GM23338 (cell line): Measurements from ENCODE around the gene C11orf54. TPM values are rescaled to one million over a fixed set of nuclear protein-coding genes. Genes with fewer than 3 reads are reported as not detected.
A peak's percentile ranks its signal among the peaks of the same experiment; 100 is the strongest.

Experiments used
- ATAC-seq: fragments of 200-7000 bp; cut with Tn5 transposase; 3 replicates; pipeline ENCODE4 v1.9.1; 2020
- DNase-seq: peaks from one replicate; pipeline ENCODE4 v3.0.0-alpha.2; 2015; ENCODE audit warnings: low spot score
- H2AFZ ChIP-seq: fragments of 200-600 bp; sonication (generic); 2 replicates; pipeline ENCODE4 v1.8.0; 2016; ENCODE audit warnings: antibody characterized with exemption, mild to moderate bottlenecking, moderate library complexity
- H3F3A ChIP-seq: fragments of 200-600 bp; sonication (generic); replicated peaks from 2 replicates; pipeline ENCODE4 v1.8.0; 2017; ENCODE audit warnings: antibody characterized with exemption, mixed run types, low read depth
- H3K27ac ChIP-seq: fragments of 200-600 bp; sonication (generic); 2 replicates; pipeline ENCODE4 v1.6.1; 2016; ENCODE audit warnings: low read depth
- H3K27me3 ChIP-seq: fragments of 200-600 bp; sonication (generic); 2 replicates; pipeline ENCODE4 v1.8.0; 2016; ENCODE audit warnings: mild to moderate bottlenecking, mixed run types, moderate library complexity; ENCODE audit not compliant: insufficient read depth
- H3K36me3 ChIP-seq: fragments of 200-600 bp; sonication (generic); 2 replicates; pipeline ENCODE4 v1.8.0; 2016; ENCODE audit warnings: mild to moderate bottlenecking; ENCODE audit not compliant: insufficient read depth
- H3K4me1 ChIP-seq: fragments of 200-600 bp; sonication (generic); 2 replicates; pipeline ENCODE4 v1.8.0; 2016; ENCODE audit warnings: mild to moderate bottlenecking, moderate library complexity; ENCODE audit not compliant: insufficient read depth
- H3K4me2 ChIP-seq: fragments of 200-600 bp; sonication (generic); 2 replicates; pipeline ENCODE4 v1.7.1; 2017; ENCODE audit warnings: mixed run types
- H3K4me3 ChIP-seq: fragments of 200-600 bp; sonication (generic); 2 replicates; pipeline ENCODE4 v1.6.1; 2016; ENCODE audit warnings: mixed run types
- H3K79me2 ChIP-seq: fragments of 200-600 bp; sonication (generic); replicated peaks from 2 replicates; pipeline ENCODE4 v1.8.0; 2017; ENCODE audit warnings: mild to moderate bottlenecking; ENCODE audit not compliant: insufficient read depth
- H3K9me2 ChIP-seq: fragments of 200-600 bp; sonication (generic); 2 replicates; pipeline ENCODE4 v1.8.0; 2017; ENCODE audit not compliant: insufficient read depth
- H4K20me1 ChIP-seq: fragments of 200-600 bp; sonication (generic); replicated peaks from 2 replicates; pipeline ENCODE4 v1.8.0; 2017; ENCODE audit warnings: mild to moderate bottlenecking; ENCODE audit not compliant: insufficient read depth
- H3K27ac Mint-ChIP-seq: 2 replicates; pipeline ENCODE4 v1.8.0; 2020; ENCODE audit warnings: inconsistent platforms, mild to moderate bottlenecking, moderate library complexity, mixed read lengths
- H3K27me3 Mint-ChIP-seq: 3 replicates; pipeline ENCODE4 v1.8.0; 2022; ENCODE audit warnings: low read depth, mild to moderate bottlenecking, moderate library complexity, mixed read lengths, inconsistent platforms; ENCODE audit not compliant: insufficient read depth, poor library complexity
- H3K36me3 Mint-ChIP-seq: 3 replicates; pipeline ENCODE4 v1.8.0; 2021; ENCODE audit warnings: low read depth, mild to moderate bottlenecking, inconsistent platforms, moderate library complexity, mixed read lengths
- H3K4me1 Mint-ChIP-seq: 3 replicates; pipeline ENCODE4 v1.8.0; 2020; ENCODE audit warnings: mild to moderate bottlenecking, inconsistent platforms, mixed read lengths
- H3K4me3 Mint-ChIP-seq: 3 replicates; pipeline ENCODE4 v1.8.0; 2021; ENCODE audit warnings: moderate library complexity, mild to moderate bottlenecking, inconsistent platforms, mixed read lengths
- H3K9me3 Mint-ChIP-seq: 3 replicates; pipeline ENCODE4 v1.8.0; 2020; ENCODE audit warnings: moderate library complexity, mild to moderate bottlenecking, inconsistent platforms, mixed read lengths
- CREB1 ChIP-seq: fragments of 250-450 bp; sonication (Bioruptor Pico); IDR thresholded peaks from 2 replicates; pipeline ENCODE4 v1.5.0; 2020; ENCODE audit warnings: low read depth, mild to moderate bottlenecking, moderate library complexity
- CTCF ChIP-seq, 2 experiments: fragments of 200-600 bp in 1 of 2; sonication (generic) in 1 of 2; conservative IDR thresholded peaks; 2 replicates each; pipeline versions ENCODE4 v1.5.1 to v1.6.1; 2016 to 2017; ENCODE audit warnings: antibody characterized with exemption in 2 of 2, low read depth in 2 of 2, mild to moderate bottlenecking in 2 of 2, moderate library complexity in 1 of 2
- ETS1 ChIP-seq: IDR thresholded peaks from 2 replicates; pipeline ENCODE4 v1.6.1; 2016; ENCODE audit warnings: antibody characterized with exemption
- EZH2 ChIP-seq: fragments of 200-600 bp; sonication (generic); IDR thresholded peaks from one replicate; pipeline ENCODE4 v1.8.0; 2017; ENCODE audit warnings: antibody characterized with exemption, mild to moderate bottlenecking, low read depth; ENCODE audit not compliant: unreplicated experiment
- EZH2phosphoT487 ChIP-seq: fragments of 200-600 bp; sonication (generic); IDR thresholded peaks from one replicate; pipeline ENCODE4 v1.8.1; 2018; ENCODE audit warnings: antibody characterized with exemption; ENCODE audit not compliant: unreplicated experiment
- JUNB ChIP-seq: IDR thresholded peaks from one replicate; pipeline ENCODE4 v1.6.1; 2016; ENCODE audit warnings: antibody characterized with exemption; ENCODE audit not compliant: unreplicated experiment
- NANOG ChIP-seq: IDR thresholded peaks from 2 replicates; pipeline ENCODE4 v1.6.1; 2016; ENCODE audit warnings: antibody characterized with exemption, borderline replicate concordance
- POLR2AphosphoS5 ChIP-seq: IDR thresholded peaks from 2 replicates; pipeline ENCODE4 v1.6.1; 2016; ENCODE audit warnings: antibody characterized with exemption, low read depth
- REST ChIP-seq: IDR thresholded peaks from one replicate; pipeline ENCODE4 v1.6.1; 2018; ENCODE audit warnings: antibody characterized with exemption; ENCODE audit not compliant: unreplicated experiment
- STAT1 ChIP-seq: IDR thresholded peaks from one replicate; pipeline ENCODE4 v1.6.1; 2016; ENCODE audit warnings: antibody characterized with exemption; ENCODE audit not compliant: unreplicated experiment
- ZNF114 ChIP-seq: fragments of 250-450 bp; sonication (Bioruptor Pico); IDR thresholded peaks from 2 replicates; pipeline ENCODE4 v1.5.0; 2020; ENCODE audit warnings: mild to moderate bottlenecking, moderate library complexity
- ZNF331 ChIP-seq: fragments of 250-450 bp; sonication (Bioruptor Pico); IDR thresholded peaks from 2 replicates; pipeline ENCODE4 v1.5.0; 2020; ENCODE audit warnings: low read depth, mild to moderate bottlenecking, moderate library complexity
- ZNF462 ChIP-seq: fragments of 250-450 bp; sonication (Bioruptor Pico); IDR thresholded peaks from 2 replicates; pipeline ENCODE4 v1.5.0; 2020; ENCODE audit warnings: mild to moderate bottlenecking, moderate library complexity
- polyA plus RNA-seq: library from polyadenylated mRNA; unstranded; fragments of >200 nt; fragmentation: Nextera tagmentation; extraction: Ambion mirVana; gene quantifications from 2 replicates; pipeline ENCODE4 v1.2.1, GENCODE V29; 2016
- total RNA-seq: library from RNA; depleted of rRNA; stranded (reverse); fragments of >200 nt; shearing (Covaris generic); gene quantifications from 2 replicates; pipeline ENCODE4 v1.2.3, GENCODE V29; 2014

Gene C11orf54
- total and polyA plus RNA-seq, 2 experiments from 2014 or later = 35.8 to 38.8 TPM

GRCh38 chr11:93784145-93784934 lies 42.9 kb downstream of the C11orf54 start, which contains the start of gene MED17:
Gene MED17, plus strand, starts transcription at chr11:93784282. Its CDS starts 232 bp downstream, at chr11:93784514.
- H3F3A ChIP-seq = no peaks in the 10 kb centered on the region
- peaks cover 16% of the 10 kb centered on the region for H3K4me1 ChIP-seq
- TF ChIP-seq STAT1 (no peak), ZNF462 (CRISPR knock-in tag) (no peak), CTCF (conservative IDR thresholded peaks at IDR 0.05; ENCODE audit: low read depth in 2 of 2) (peak; percentile 29 to 31; a peak in 3 of 4 replicates), POLR2AphosphoS5 (peak; percentile 98), NANOG (no peak), CREB1 (CRISPR knock-in tag) (0 out of 2 replicates have a peak, but pooled peaks have one; percentile 74), REST (peak; percentile 4), ETS1 (no peak; the same call in 1 of the 2 replicates), EZH2 (no peak), EZH2phosphoT487 (no peak), ZNF331 (CRISPR knock-in tag) (no peak), JUNB (no peak), ZNF114 (CRISPR knock-in tag) (no peak)
- DNase-seq = peak; percentile 98
- H3K4me2 ChIP-seq = peak within 1 kb of the TSS; percentile 97
- no peaks in the 10 kb centered on the region for H3K27me3 ChIP-seq
- H3K27ac Mint-ChIP-seq = peak within 1 kb of the TSS; percentile 93
- H3K9me2 ChIP-seq = no peaks in the 10 kb centered on the region
- peaks cover 20% of the 10 kb centered on the region for H3K4me1 Mint-ChIP-seq
- H3K36me3 ChIP-seq = peaks cover 18% of the 10 kb centered on the region; the same call in 1 of the 2 replicates
- peaks cover 40% of the 10 kb centered on the region for H4K20me1 ChIP-seq
- H2AFZ ChIP-seq = peak within 1 kb of the TSS; percentile 35; the same call in 1 of the 2 replicates
- ATAC-seq = peak; percentile 97
- peaks cover 46% of the 10 kb centered on the region for H3K36me3 Mint-ChIP-seq
- peaks cover 5% of the 10 kb centered on the region; the same call in 1 of the 3 replicates for H3K9me3 Mint-ChIP-seq
- H3K4me3 Mint-ChIP-seq = peak within 1 kb of the TSS; percentile 92
- H3K79me2 ChIP-seq = peaks cover 57% of the 10 kb centered on the region
- peak within 1 kb of the TSS; percentile 96 for H3K27ac ChIP-seq
- H3K4me3 ChIP-seq = peak within 1 kb of the TSS; percentile 93
- peaks cover 4% of the 10 kb centered on the region for H3K27me3 Mint-ChIP-seq
